Measurements from ENCODE around the gene TMEM9B.
"Not testable (repeated sequence)": the region's sequence is repeated elsewhere in the genome, so short reads cannot be mapped to it uniquely, and the experiment has no call there.

Gene TMEM9B

GRCh38 chr11:8937659-8938058 is 26.6 kb downstream of the TMEM9B start:
- no peak overlapping the region for H3K4me3 ChIP-seq (ENCODE audit: low read length)
- no peak for TF ChIP-seq CTCF (conservative IDR thresholded peaks at IDR 0.05; ENCODE audit: low read depth, low read length)
- no peak for DNase-seq (ENCODE audit: low read depth)

GRCh38 chr11:8937159-8937558 is 27.1 kb downstream of the TMEM9B start:
- no peak for TF ChIP-seq CTCF (conservative IDR thresholded peaks at IDR 0.05; ENCODE audit: low read depth, low read length)
- DNase-seq (ENCODE audit: low read depth): no peak
- H3K4me3 ChIP-seq (ENCODE audit: low read length): no peak overlapping the region

GRCh38 chr11:8935789-8936188 is 28.5 kb downstream of the TMEM9B start:
- not testable (repeated sequence) for DNase-seq (ENCODE audit: low read depth); H3K4me3 ChIP-seq (ENCODE audit: low read length)

GRCh38 chr11:8934742-8935488 is 29.3 kb downstream of the TMEM9B start:
- TF ChIP-seq CTCF (conservative IDR thresholded peaks at IDR 0.05; ENCODE audit: low read depth, low read length): no peak
- peak; percentile 85 for DNase-seq (ENCODE audit: low read depth)
- no peak overlapping the region for H3K4me3 ChIP-seq (ENCODE audit: low read length)

GRCh38 chr11:8933931-8934330 is 30.3 kb downstream of the TMEM9B start:
- DNase-seq (ENCODE audit: low read depth): no peak
- H3K4me3 ChIP-seq (ENCODE audit: low read length): no peak overlapping the region
- TF ChIP-seq CTCF (conservative IDR thresholded peaks at IDR 0.05; ENCODE audit: low read depth, low read length): peak; percentile 10

- no peak within 1 kb of the TSS for H3K4me3 ChIP-seq (ENCODE audit: low read length)
- TF ChIP-seq CTCF (conservative IDR thresholded peaks at IDR 0.05; ENCODE audit: low read depth, low read length): no peak
- no peak for DNase-seq (ENCODE audit: low read depth)
Measured at GRCh38 chr11:8932564-8933180, 31.6 kb downstream of the TMEM9B start, which contains the start of gene C11orf16. TSS of gene C11orf16 (minus strand) at chr11:8932947. CDS start at chr11:8932308, 639 bp downstream.

- DNase-seq (ENCODE audit: low read depth): no peak
- no peak overlapping the region for H3K4me3 ChIP-seq (ENCODE audit: low read length)
- no peak for TF ChIP-seq CTCF (conservative IDR thresholded peaks at IDR 0.05; ENCODE audit: low read depth, low read length)
Measured at GRCh38 chr11:8930456-8931175, 33.6 kb downstream of the TMEM9B start.

All from retinal pigment epithelial cell (primary cell).